Neural progenitor cell (in vitro differentiated cells): ENCODE results near the gene HUNK. TPM values are rescaled to one million over a fixed set of nuclear protein-coding genes. Genes with fewer than 3 reads are reported as not detected.

ENCODE experiments used
- DNase-seq: peaks from one replicate; pipeline ENCODE4 v3.0.0-alpha.2; 2016; ENCODE audit warnings: low spot score
- H2AFZ ChIP-seq: fragments of 200-600 bp; sonication (generic); replicated peaks from 2 replicates; pipeline ENCODE4 v1.6.1; 2016; ENCODE audit warnings: antibody characterized with exemption
- H3F3A ChIP-seq: fragments of 200-600 bp; sonication (generic); 2 replicates; pipeline ENCODE4 v1.6.1; 2016; ENCODE audit warnings: antibody characterized with exemption, low read depth
- H3K27ac ChIP-seq: fragments of 200-600 bp; sonication (generic); 2 replicates; pipeline ENCODE4 v1.5.1; 2016; ENCODE audit warnings: mild to moderate bottlenecking
- H3K27me3 ChIP-seq: fragments of 200-600 bp; sonication (generic); 2 replicates; pipeline ENCODE4 v1.6.1; 2016; ENCODE audit warnings: mild to moderate bottlenecking, moderate library complexity
- H3K36me3 ChIP-seq: fragments of 200-600 bp; sonication (generic); 2 replicates; pipeline ENCODE4 v1.5.1; 2016
- H3K4me1 ChIP-seq: fragments of 200-600 bp; sonication (generic); 2 replicates; pipeline ENCODE4 v1.6.1; 2016; ENCODE audit warnings: mixed run types
- H3K4me2 ChIP-seq: fragments of 200-600 bp; sonication (generic); 2 replicates; pipeline ENCODE4 v1.6.1; 2016
- H3K4me3 ChIP-seq: fragments of 200-600 bp; sonication (generic); 2 replicates; pipeline ENCODE4 v1.5.1; 2016
- H3K79me2 ChIP-seq: fragments of 200-600 bp; sonication (generic); 2 replicates; pipeline ENCODE4 v1.6.1; 2016; ENCODE audit warnings: low read depth
- H3K9ac ChIP-seq: fragments of 200-600 bp; sonication (generic); 2 replicates; pipeline ENCODE4 v1.6.1; 2016
- H3K9me3 ChIP-seq: fragments of 200-600 bp; sonication (generic); 2 replicates; pipeline ENCODE4 v1.5.1; 2016; ENCODE audit warnings: low read depth
- H4K20me1 ChIP-seq: fragments of 200-600 bp; sonication (generic); 2 replicates; pipeline ENCODE4 v1.6.1; 2016; ENCODE audit warnings: low read depth
- H3K27ac Mint-ChIP-seq: 3 replicates; pipeline ENCODE4 v1.8.0; 2021; ENCODE audit warnings: mixed read lengths
- H3K27me3 Mint-ChIP-seq: 2 replicates; pipeline ENCODE4 v1.8.0; 2022; ENCODE audit warnings: low read depth, mild to moderate bottlenecking, inconsistent platforms, moderate library complexity, mixed read lengths; ENCODE audit not compliant: insufficient read depth
- H3K36me3 Mint-ChIP-seq: 3 replicates; pipeline ENCODE4 v1.8.0; 2021; ENCODE audit warnings: mixed read lengths
- H3K4me1 Mint-ChIP-seq: 3 replicates; pipeline ENCODE4 v1.8.0; 2021; ENCODE audit warnings: mixed read lengths
- H3K4me3 Mint-ChIP-seq: 3 replicates; pipeline ENCODE4 v1.8.0; 2021; ENCODE audit warnings: mild to moderate bottlenecking, moderate library complexity, mixed read lengths
- H3K9me3 Mint-ChIP-seq: 3 replicates; pipeline ENCODE4 v1.8.0; 2020; ENCODE audit warnings: mixed read lengths
- EZH2 ChIP-seq: fragments of 200-600 bp; sonication (generic); IDR thresholded peaks from 2 replicates; pipeline ENCODE4 v1.6.1; 2017; ENCODE audit warnings: antibody characterized with exemption, mild to moderate bottlenecking, moderate library complexity
- EZH2phosphoT487 ChIP-seq: fragments of 200-600 bp; sonication (generic); IDR thresholded peaks from 2 replicates; pipeline ENCODE4 v1.6.1; 2017; ENCODE audit warnings: antibody characterized with exemption
- total RNA-seq: library from RNA; depleted of rRNA; stranded (reverse); fragments of >200 nt; gene quantifications from 2 replicates; pipeline ENCODE4 v1.2.3, GENCODE V29; 2015; ENCODE audit warnings: low replicate concordance
- TF ChIP-seq, protein P1 (sequence below): fragments of 200-600 bp; sonication (generic); IDR thresholded peaks from 2 replicates; pipeline ENCODE4 v1.5.1; 2017; ENCODE audit warnings: antibody characterized with exemption, mild to moderate bottlenecking

HUNK gene
- total RNA-seq, 1 donor from 2014 or later = 4.7 TPM

DNA sequence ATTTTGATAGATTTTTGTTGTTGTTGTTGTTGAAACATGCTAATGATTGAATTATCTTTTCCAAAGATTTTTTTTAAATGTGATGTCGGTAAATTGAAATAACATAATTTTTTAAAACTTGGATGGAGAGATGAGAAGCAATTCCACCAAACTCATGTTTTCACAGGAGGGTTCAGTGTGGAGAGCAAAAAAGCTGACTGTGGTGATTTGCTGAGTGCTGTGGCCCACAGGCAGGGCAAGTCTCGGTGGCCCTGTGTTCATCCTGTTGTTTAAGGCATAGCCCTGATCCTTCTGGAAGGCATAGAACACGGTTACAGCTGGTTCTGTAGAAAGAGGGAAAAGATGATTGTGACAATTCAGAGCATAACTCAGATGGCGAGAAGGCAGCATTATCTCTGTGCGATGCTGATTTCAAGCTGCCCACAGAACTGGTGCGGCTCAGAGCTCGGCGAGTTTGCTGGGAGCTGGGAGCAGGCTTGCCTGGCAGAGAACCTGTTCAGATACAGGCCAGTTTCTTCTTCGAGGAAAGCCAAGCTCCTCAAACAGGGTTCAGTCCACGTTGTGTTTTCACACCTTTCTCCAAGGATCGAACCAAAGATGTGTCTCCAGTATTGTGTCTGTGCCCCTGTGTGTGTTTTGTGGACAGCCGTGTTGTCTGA, 127.1 kb downstream of the HUNK start:
- Mint-ChIP-seq H3K9me3 (no peaks in the 10 kb centered on the region), H3K4me3 (no peak overlapping the region), H3K27ac (peak overlapping the region; percentile 23), H3K27me3 (no peaks in the 10 kb centered on the region), H3K4me1 (peaks cover 9% of the 10 kb centered on the region), H3K36me3 (peaks cover 58% of the 10 kb centered on the region)
- Histone ChIP-seq H3K4me3 (no peak overlapping the region), H2AFZ (no peak overlapping the region), H3F3A (no peaks in the 10 kb centered on the region), H3K9ac (no peak overlapping the region), H4K20me1 (no peaks in the 10 kb centered on the region), H3K36me3 (no peaks in the 10 kb centered on the region), H3K4me1 (no peaks in the 10 kb centered on the region), H3K9me3 (no peaks in the 10 kb centered on the region), H3K27ac (no peak overlapping the region), H3K4me2 (no peak overlapping the region), H3K27me3 (no peaks in the 10 kb centered on the region), H3K79me2 (no peaks in the 10 kb centered on the region)
- DNase-seq = no peak
- TF ChIP-seq, protein P1, sequence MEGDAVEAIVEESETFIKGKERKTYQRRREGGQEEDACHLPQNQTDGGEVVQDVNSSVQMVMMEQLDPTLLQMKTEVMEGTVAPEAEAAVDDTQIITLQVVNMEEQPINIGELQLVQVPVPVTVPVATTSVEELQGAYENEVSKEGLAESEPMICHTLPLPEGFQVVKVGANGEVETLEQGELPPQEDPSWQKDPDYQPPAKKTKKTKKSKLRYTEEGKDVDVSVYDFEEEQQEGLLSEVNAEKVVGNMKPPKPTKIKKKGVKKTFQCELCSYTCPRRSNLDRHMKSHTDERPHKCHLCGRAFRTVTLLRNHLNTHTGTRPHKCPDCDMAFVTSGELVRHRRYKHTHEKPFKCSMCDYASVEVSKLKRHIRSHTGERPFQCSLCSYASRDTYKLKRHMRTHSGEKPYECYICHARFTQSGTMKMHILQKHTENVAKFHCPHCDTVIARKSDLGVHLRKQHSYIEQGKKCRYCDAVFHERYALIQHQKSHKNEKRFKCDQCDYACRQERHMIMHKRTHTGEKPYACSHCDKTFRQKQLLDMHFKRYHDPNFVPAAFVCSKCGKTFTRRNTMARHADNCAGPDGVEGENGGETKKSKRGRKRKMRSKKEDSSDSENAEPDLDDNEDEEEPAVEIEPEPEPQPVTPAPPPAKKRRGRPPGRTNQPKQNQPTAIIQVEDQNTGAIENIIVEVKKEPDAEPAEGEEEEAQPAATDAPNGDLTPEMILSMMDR = no peak
- TF ChIP-seq EZH2phosphoT487 (no peak), EZH2 (no peak)

GRCh38 chr21:32001390-32001789, 128.6 kb downstream of the HUNK start:
- no peaks in the 10 kb centered on the region for H3K27me3 ChIP-seq
- no peak overlapping the region for H3K27ac Mint-ChIP-seq
- no peaks in the 10 kb centered on the region for H3K9me3 ChIP-seq

DNA sequence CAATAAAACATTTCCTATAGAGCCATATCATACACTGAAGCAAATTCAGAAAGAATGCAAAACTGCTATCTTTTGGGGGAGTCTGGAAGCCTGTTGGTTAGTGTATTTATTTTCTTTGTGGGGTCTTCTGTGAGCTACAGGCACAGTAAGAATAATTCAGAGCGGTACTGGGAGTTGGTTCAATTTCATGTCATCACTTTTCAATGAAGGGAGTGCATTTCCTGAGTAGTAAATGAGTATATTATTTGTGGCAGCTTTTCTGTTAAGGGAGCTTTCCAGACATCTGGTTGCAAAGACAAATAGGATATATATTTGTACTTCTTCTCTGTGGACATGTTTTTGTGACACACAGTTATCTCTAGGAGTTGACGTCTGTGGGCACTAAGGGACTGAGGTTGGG, 130.6 kb downstream of the HUNK start:
- TF ChIP-seq, protein P1 = no peak
- TF ChIP-seq EZH2 = no peak
- TF ChIP-seq EZH2phosphoT487 = no peak
- no peak for DNase-seq
- Histone ChIP-seq H4K20me1 (no peaks in the 10 kb centered on the region), H3K79me2 (no peaks in the 10 kb centered on the region), H3K9me3 (no peaks in the 10 kb centered on the region), H3K9ac (no peak overlapping the region), H3K27me3 (no peaks in the 10 kb centered on the region), H3K4me3 (no peak overlapping the region), H2AFZ (no peak overlapping the region), H3K27ac (no peak overlapping the region), H3K4me1 (no peaks in the 10 kb centered on the region), H3K36me3 (no peaks in the 10 kb centered on the region), H3K4me2 (no peak overlapping the region), H3F3A (no peaks in the 10 kb centered on the region)
- peaks cover 36% of the 10 kb centered on the region for H3K36me3 Mint-ChIP-seq
- H3K4me1 Mint-ChIP-seq = peaks cover 12% of the 10 kb centered on the region
- H3K4me3 Mint-ChIP-seq = no peak overlapping the region
- H3K27me3 Mint-ChIP-seq = no peaks in the 10 kb centered on the region
- no peak overlapping the region for H3K27ac Mint-ChIP-seq
- no peaks in the 10 kb centered on the region for H3K9me3 Mint-ChIP-seq

More at GRCh38 chr21:32001390-32001789, 128.6 kb downstream of the HUNK start:
- Histone ChIP-seq H3K9ac (no peak overlapping the region), H3K4me2 (no peak overlapping the region), H3K36me3 (no peaks in the 10 kb centered on the region), H3F3A (no peaks in the 10 kb centered on the region), H3K79me2 (no peaks in the 10 kb centered on the region), H3K27ac (no peak overlapping the region), H3K4me3 (no peak overlapping the region), H3K4me1 (no peaks in the 10 kb centered on the region), H4K20me1 (no peaks in the 10 kb centered on the region), H2AFZ (no peak overlapping the region)
- peaks cover 46% of the 10 kb centered on the region for H3K36me3 Mint-ChIP-seq
- H3K4me3 Mint-ChIP-seq = no peak overlapping the region
- H3K4me1 Mint-ChIP-seq = peaks cover 9% of the 10 kb centered on the region
- H3K9me3 Mint-ChIP-seq = no peaks in the 10 kb centered on the region
- no peaks in the 10 kb centered on the region for H3K27me3 Mint-ChIP-seq
- TF ChIP-seq, protein P1 = no peak
- no peak for TF ChIP-seq EZH2phosphoT487
- no peak for TF ChIP-seq EZH2
- no peak for DNase-seq
